Measurements from ENCODE around the gene CILP.
A peak's percentile ranks its signal among the peaks of the same experiment; 100 is the strongest.
"Not testable (repeated sequence)": the region's sequence is repeated elsewhere in the genome, so short reads cannot be mapped to it uniquely, and the experiment has no call there.

CILP gene

GRCh38 chr15:65192016-65192415 is 19.3 kb downstream of the CILP start:
- no peak for DNase-seq (ENCODE audit: low spot score)

GRCh38 chr15:65189102-65189740 is 22.1 kb downstream of the CILP start:
- peak; percentile 41 for DNase-seq (ENCODE audit: low spot score)

- not testable (repeated sequence) for DNase-seq (ENCODE audit: low spot score)
Measured at GRCh38 chr15:65188472-65188871, 22.8 kb downstream of the CILP start.

- DNase-seq (ENCODE audit: low spot score), result peak; percentile 93
Measured at GRCh38 chr15:65184868-65185717, 26.2 kb downstream of the CILP start, which contains the start of gene CLPX. Gene CLPX (minus strand): TSS chr15:65185342. CDS start chr15:65185153, 189 bp downstream.

DNA sequence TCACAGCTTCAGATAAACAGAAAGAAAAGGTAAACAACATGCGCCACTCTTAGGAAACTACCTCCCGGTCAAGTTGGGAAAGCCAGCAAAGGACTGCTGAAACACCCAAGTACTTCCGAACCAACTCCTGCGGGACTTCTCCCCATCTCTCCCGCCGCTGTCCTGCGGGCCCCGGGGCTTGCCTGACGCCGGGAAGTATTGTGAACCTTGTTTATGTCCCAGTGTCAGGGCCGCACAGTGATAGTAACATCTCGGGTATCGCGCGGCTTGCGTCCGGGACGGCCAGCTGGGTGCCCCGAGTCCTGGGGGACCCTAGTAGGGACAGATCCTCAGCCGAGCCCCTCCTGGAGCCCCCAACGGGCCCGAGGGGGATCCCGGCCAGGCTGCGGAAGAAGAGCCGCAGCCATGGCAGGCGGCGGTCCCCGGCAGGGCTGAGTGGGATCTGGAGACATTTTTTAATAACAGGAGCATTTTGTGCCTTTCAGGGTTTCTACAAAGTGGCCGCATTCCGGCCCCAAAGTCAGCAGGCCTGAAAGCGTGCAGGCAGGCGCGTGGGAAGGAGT is 26.9 kb downstream of the CILP start:
- DNase-seq (ENCODE audit: low spot score), result peak; percentile 56

- DNase-seq (ENCODE audit: low spot score), result no peak
Measured at GRCh38 chr15:65183865-65184159, 27.5 kb downstream of the CILP start.

DNA sequence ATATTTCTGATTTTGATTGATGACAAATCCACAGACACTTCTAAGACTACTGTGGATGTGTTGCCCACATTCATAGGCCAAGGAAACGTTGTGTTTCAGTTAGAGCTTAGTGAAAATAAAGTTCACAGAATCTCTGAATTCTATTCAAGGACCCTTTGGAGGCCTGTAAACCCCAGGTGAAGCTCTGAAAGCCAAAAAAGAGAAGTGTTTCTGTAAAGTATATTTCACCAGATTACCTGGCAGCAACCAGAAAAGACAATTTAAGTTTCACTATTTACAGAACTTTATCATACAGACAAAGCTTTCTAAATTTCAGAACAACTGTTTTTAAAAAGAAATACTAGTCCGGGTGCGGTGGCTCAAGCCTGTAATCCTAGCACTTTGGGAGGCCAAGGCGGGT is 28.7 kb downstream of the CILP start:
- no peak for DNase-seq (ENCODE audit: low spot score)

- not testable (repeated sequence) for DNase-seq (ENCODE audit: low spot score)
Measured at GRCh38 chr15:65181582-65182353, 29.5 kb downstream of the CILP start.

DNA sequence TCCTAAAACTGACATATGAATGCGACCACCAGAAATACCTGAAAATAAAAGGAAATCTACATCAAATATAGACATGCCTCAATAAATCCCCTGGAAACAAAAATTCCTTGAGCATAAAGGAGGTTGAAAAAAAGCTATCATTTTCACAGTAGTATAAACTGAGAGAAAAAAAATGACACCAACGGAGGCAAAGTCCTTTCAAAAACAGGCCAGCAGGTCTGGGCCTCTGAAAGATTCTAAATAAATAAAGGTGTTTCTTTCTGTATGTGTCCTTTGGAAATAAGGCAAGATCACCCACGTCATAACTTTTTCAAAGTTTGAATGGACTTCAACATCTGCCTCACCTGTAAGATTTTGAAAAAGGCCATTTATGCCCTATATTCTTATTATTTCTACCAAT is 31.1 kb downstream of the CILP start:
- DNase-seq (ENCODE audit: low spot score), result no peak

DNA sequence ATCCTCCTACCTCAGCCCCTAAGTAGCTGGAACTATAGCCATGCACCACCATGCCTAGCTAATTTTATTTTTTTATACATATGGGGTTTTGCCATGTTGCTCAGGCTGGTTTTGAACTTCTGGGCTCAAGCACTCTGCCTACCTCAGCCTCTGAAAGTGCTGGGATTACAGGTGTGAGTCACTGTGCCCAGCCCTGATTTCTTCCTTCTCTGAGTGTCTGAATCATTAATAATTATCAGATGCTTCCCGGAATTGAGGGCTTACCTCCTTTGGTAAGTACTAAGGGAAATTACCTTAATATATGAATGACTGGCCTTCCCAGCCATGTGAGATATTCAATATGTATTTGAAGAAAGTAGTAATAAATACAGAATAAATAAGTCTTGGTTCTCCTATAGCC is 33.4 kb downstream of the CILP start:
- no peak for DNase-seq (ENCODE audit: low spot score)

DNA sequence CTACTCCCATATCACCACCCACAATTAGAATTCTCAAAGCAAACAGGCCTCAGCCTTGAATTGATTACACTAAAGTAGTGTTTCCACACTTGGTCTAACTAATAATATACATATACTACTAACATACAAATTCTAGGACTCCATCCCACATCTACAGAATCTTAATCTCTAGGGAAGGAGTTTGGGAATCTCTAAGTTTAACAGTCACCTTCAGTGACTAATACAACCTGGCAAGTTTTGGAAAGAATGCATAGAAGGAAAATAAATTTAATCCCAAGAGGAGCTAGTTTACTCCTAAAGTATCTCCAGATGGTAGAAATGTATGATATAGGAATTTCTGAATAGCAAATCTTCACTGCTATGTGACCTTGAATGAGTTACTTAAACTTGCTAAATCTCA is 35.2 kb downstream of the CILP start:
- no peak for DNase-seq (ENCODE audit: low spot score)

DNA sequence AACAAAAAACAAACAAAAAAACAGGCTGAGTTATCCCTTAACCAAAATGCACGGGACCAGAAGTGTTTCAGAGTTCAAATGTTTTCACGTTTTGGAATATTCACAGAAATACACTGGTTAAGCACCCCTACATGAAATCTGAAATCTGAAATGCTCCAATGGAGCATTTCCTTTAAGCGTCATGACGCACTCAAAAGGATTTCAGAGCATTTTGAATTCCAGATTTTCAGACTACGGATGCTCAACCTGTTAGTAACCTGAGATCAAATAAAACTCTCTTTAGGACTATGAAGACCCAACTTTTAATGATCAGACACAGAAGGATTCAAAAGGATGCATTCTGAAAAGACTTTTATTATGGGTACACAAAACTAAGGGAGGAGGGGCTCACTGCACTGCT is 35.8 kb downstream of the CILP start:
- DNase-seq (ENCODE audit: low spot score), result no peak

- DNase-seq (ENCODE audit: low spot score), result no peak
Measured at GRCh38 chr15:65174509-65174908, 36.8 kb downstream of the CILP start.

- DNase-seq (ENCODE audit: low spot score), result no peak
Measured at GRCh38 chr15:65172531-65172930, 38.7 kb downstream of the CILP start.

DNA sequence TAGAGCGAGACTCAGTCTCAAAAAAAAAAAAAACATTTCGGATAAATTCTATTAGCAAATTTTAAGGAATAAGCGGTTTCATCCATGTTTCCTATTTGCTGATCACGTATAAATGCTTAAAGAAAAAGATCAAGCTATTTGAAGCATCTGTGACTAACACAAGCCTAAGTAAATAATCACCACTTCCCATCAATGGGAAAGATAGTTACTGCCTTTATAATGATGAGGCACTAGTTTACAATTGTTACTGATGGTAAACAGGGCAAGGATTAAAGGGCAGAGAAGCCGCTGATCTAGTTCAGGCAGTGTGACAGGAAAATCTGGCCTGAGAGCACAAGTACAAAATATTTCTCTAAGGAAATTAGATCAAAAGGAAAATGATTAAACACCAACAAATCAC is 39.8 kb downstream of the CILP start:
- DNase-seq (ENCODE audit: low spot score), result no peak

GRCh38 chr15:65165875-65166274 is 45.4 kb downstream of the CILP start:
- peak; percentile 25 for DNase-seq (ENCODE audit: low spot score)

DNA sequence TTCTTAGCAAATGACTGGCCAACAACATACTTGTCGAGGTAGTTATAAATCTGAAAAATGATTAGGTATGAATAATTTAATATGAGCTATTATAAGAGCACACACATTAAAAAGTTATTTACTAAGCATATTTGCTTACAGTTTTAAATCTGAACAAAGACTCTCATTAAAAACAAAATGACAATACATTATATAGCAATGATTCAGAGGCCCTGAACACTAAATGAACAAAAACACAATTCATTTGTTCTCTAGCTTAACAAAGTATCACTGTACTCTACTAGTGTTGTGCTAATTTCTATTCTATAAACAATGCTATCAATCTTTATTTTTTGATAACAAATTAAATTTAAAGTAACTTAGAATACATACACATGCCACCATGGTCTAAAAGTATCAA is 47.1 kb downstream of the CILP start:
- peak; percentile 53 for DNase-seq (ENCODE audit: low spot score)

DNA sequence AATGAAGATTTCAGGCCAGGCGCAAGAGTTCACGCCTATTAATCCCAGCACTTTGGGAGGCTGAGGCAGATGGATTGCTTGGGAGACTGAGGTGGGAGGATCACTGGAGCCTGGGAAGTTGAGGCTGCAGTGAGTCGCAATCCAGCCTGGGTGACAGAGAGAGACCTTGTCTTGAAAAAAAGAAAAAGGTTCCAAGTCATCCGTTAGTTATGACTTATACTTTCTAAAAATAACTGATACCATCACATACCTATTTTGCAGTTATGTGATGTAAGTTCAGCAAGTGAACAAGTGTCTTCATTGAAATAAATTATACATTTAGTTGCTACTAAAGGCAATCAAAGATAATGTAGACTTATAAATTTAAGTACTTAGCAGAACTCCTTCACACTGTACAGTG is 48.2 kb downstream of the CILP start:
- no peak for DNase-seq (ENCODE audit: low spot score)

DNA sequence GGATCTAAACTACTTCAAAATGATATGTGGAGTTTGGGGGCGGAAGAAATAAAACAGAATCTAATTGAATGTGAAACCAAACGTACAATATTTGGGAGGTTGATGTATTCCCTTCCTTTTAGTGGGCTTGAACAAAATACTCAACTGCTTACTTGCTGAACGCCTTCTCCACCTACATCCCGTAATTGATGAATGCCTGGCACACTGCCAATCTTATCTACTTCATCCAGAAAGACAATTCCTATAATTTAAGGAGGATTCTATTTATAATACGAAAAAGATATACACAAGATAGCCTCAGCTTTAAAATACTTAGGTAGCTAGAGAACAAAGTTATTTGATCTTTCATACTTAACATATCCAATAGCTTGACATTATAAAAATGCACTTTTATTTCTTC is 54.6 kb downstream of the CILP start:
- DNase-seq (ENCODE audit: low spot score), result no peak

- DNase-seq (ENCODE audit: low spot score), result no peak
Measured at GRCh38 chr15:65154720-65155119, 56.6 kb downstream of the CILP start.

DNA sequence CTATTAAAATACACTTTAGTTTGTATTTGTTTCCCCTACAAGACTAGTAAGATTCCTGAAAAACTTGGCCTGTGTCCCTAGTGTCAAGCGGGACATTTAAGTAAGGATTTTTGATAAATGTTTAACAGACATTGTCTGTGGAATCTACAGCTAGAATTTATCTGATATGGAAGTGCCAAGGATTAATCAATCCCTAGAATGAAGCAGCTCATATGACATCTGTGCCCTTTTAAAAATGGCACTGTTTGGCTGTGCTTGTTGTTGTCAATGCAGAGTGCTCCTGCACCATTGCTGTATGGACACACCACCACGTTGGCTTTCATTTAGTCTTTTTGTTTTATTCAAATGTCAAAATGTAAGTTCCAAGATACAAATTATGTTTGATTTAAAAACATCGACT is 63.4 kb downstream of the CILP start:
- DNase-seq (ENCODE audit: low spot score), result no peak

DNA sequence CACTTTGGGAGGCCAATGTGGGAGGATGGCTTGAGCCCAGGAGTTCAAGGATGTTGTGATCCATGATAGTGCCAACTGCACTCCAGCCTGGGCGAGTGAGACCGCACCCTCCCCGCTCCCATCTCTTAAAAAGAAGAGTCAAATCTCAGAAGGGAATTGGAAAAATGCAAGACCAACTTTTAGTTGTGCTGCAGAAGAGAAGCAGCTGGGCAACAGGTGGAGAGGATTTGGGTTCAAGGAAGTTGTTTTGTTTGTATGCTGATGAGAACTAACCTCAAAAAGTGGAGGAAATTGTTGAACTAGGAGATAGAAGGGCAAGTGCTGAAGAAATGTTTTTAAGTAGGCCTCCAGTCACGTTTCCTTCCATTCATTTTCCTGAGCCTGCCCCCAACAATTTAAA is 64.8 kb downstream of the CILP start:
- DNase-seq (ENCODE audit: low spot score), result no peak
